Hepatocyte (in vitro differentiated cells): Measurements from ENCODE around the gene ASB2. TPM values are rescaled to one million over a fixed set of nuclear protein-coding genes. Genes with fewer than 3 reads are reported as not detected.

Experiments used
- DNase-seq: peaks from one replicate; pipeline ENCODE4 v3.0.0-alpha.2; 2016; ENCODE audit warnings: low spot score
- H2AFZ ChIP-seq: fragments of 200-600 bp; sonication (generic); 2 replicates; pipeline ENCODE4 v1.6.0; 2016; ENCODE audit warnings: antibody characterized with exemption, mild to moderate bottlenecking
- H3K27ac ChIP-seq: fragments of 200-600 bp; sonication (generic); 2 replicates; pipeline ENCODE4 v1.5.1; 2016; ENCODE audit warnings: mild to moderate bottlenecking
- H3K27me3 ChIP-seq: fragments of 200-600 bp; sonication (generic); 2 replicates; pipeline ENCODE4 v1.6.1; 2016
- H3K36me3 ChIP-seq: fragments of 200-600 bp; sonication (generic); replicated peaks from 2 replicates; pipeline ENCODE4 v1.5.1; 2016; ENCODE audit warnings: low read depth; ENCODE audit not compliant: insufficient read depth
- H3K4me1 ChIP-seq: fragments of 200-600 bp; sonication (generic); 2 replicates; pipeline ENCODE4 v1.5.1; 2016; ENCODE audit warnings: mild to moderate bottlenecking, moderate library complexity; ENCODE audit not compliant: insufficient read depth
- H3K4me2 ChIP-seq: fragments of 200-600 bp; sonication (generic); 2 replicates; pipeline ENCODE4 v1.6.0; 2016
- H3K4me3 ChIP-seq: fragments of 200-600 bp; sonication (generic); 2 replicates; pipeline ENCODE4 v1.5.1; 2016; ENCODE audit warnings: mild to moderate bottlenecking
- H3K79me2 ChIP-seq: fragments of 200-600 bp; sonication (generic); 2 replicates; pipeline ENCODE4 v1.6.0; 2017; ENCODE audit warnings: mild to moderate bottlenecking
- H3K9me2 ChIP-seq: fragments of 200-600 bp; sonication (generic); replicated peaks from 2 replicates; pipeline ENCODE4 v1.6.0; 2017; ENCODE audit warnings: mild to moderate bottlenecking; ENCODE audit not compliant: insufficient read depth
- H3K9me3 ChIP-seq: fragments of 200-600 bp; sonication (generic); 2 replicates; pipeline ENCODE4 v1.5.1; 2016; ENCODE audit warnings: low read depth, mild to moderate bottlenecking
- H4K20me1 ChIP-seq: fragments of 200-600 bp; sonication (generic); 2 replicates; pipeline ENCODE4 v1.6.0; 2016; ENCODE audit warnings: mild to moderate bottlenecking; ENCODE audit not compliant: insufficient read depth, poor library complexity, severe bottlenecking
- EZH2 ChIP-seq: fragments of 200-600 bp; sonication (generic); IDR thresholded peaks from 2 replicates; pipeline ENCODE4 v1.6.1; 2016; ENCODE audit warnings: antibody characterized with exemption, mild to moderate bottlenecking, borderline replicate concordance
- EZH2phosphoT487 ChIP-seq: fragments of 200-600 bp; sonication (generic); IDR thresholded peaks from one replicate; pipeline ENCODE4 v1.6.1; 2018; ENCODE audit warnings: antibody characterized with exemption, mild to moderate bottlenecking, low read depth, moderate library complexity; ENCODE audit not compliant: unreplicated experiment, severe bottlenecking
- WGBS: methylation state at CpG from one replicate; pipeline ENCODE4 v1.1.6; 2016; ENCODE audit warnings: low lambda C conversion rate; ENCODE audit errors: missing lambda C conversion rate; 5-methylcytosine and 5-hydroxymethylcytosine counted together
- polyA plus RNA-seq: library from polyadenylated mRNA; unstranded; fragments of >200 nt; fragmentation: Nextera tagmentation; extraction: Ambion mirVana; gene quantifications from 2 replicates; pipeline ENCODE4 v1.2.1, GENCODE V29; 2016
- total RNA-seq: library from RNA; depleted of rRNA; stranded (reverse); fragments of >200 nt; gene quantifications from 2 replicates; pipeline ENCODE4 v1.2.3, GENCODE V29; 2014
- TF ChIP-seq, protein P1 (sequence below): fragments of 200-600 bp; sonication (generic); IDR thresholded peaks from 2 replicates; pipeline ENCODE4 v1.5.1; 2016; ENCODE audit warnings: antibody characterized with exemption, mild to moderate bottlenecking; ENCODE audit not compliant: poor library complexity

ASB2 gene
- total and polyA plus RNA-seq, 2 experiments from 2014 or later: 0.27 to 0.53 TPM

DNA sequence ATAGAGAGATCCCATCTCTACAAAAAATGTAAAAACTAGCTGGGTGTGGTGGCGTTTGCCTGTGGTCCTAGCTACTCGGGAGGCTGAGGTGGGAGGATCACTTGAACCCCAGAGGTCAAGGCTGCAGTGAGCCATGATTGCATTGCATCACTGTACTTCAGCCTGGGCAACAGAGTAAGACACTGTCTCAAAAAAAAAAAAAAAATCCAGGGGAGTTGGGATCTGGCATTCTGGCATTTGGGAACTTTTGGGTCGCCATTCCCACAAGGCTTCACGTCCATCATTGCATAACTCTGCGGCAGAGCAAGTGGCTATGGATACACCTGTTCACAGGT lies 83.9 kb downstream of the ASB2 start:
- Histone ChIP-seq H3K27ac (no peak overlapping the region), H3K27me3 (no peaks in the 10 kb centered on the region), H3K36me3 (no peaks in the 10 kb centered on the region), H3K4me1 (peaks cover 9% of the 10 kb centered on the region), H3K79me2 (no peaks in the 10 kb centered on the region), H3K4me2 (no peak overlapping the region), H3K9me2 (no peaks in the 10 kb centered on the region), H2AFZ (no peak overlapping the region), H3K9me3 (no peaks in the 10 kb centered on the region), H4K20me1 (no peaks in the 10 kb centered on the region), H3K4me3 (no peak overlapping the region)
- DNase-seq: no peak
- WGBS: 77% methylated on average over 5 of the region's 5 CpGs
- no peak for TF ChIP-seq EZH2
- TF ChIP-seq EZH2phosphoT487: no peak
- TF ChIP-seq, protein P1, sequence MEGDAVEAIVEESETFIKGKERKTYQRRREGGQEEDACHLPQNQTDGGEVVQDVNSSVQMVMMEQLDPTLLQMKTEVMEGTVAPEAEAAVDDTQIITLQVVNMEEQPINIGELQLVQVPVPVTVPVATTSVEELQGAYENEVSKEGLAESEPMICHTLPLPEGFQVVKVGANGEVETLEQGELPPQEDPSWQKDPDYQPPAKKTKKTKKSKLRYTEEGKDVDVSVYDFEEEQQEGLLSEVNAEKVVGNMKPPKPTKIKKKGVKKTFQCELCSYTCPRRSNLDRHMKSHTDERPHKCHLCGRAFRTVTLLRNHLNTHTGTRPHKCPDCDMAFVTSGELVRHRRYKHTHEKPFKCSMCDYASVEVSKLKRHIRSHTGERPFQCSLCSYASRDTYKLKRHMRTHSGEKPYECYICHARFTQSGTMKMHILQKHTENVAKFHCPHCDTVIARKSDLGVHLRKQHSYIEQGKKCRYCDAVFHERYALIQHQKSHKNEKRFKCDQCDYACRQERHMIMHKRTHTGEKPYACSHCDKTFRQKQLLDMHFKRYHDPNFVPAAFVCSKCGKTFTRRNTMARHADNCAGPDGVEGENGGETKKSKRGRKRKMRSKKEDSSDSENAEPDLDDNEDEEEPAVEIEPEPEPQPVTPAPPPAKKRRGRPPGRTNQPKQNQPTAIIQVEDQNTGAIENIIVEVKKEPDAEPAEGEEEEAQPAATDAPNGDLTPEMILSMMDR: no peak

DNA sequence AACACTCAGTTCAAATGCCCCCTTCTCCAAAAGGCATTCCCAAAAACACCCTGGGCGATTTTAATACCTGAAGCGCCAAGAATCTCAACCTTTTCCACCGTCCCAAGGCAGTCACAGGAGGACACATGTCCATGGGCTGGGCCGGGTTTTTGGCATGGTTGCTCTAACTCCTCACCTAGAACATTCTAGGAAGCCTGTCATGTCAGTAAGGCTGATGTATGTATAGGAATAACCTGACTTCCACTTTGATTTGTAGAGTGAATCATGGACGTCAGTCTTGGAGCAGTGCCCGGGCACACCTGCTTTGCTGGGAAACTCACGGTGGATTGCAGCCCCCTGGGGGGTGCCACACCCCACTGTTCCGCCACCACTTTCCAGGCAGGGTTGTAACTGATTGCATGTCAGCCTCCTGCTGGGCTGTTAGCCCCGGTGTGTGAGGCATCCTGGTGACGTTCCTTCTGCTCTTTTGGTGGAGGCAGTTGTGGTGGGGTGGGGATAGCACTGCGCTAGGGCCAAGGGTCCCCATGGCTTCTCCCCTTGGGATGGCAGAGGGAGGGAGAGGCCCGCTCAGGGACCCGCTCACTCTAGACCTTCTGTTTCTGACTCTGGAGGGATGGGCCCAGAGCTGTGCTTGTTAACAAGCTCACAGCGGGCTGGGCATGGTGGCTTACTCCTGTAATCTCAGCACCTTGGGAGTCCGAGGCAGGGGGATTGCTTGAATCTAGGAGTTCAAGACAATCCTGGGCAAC lies 84.4 kb downstream of the ASB2 start:
- Histone ChIP-seq H3K79me2 (no peaks in the 10 kb centered on the region), H3K9me3 (no peaks in the 10 kb centered on the region), H2AFZ (no peak overlapping the region), H3K4me1 (peaks cover 9% of the 10 kb centered on the region), H3K9me2 (no peaks in the 10 kb centered on the region), H3K4me2 (no peak overlapping the region), H4K20me1 (no peaks in the 10 kb centered on the region), H3K27ac (no peak overlapping the region), H3K36me3 (no peaks in the 10 kb centered on the region), H3K27me3 (no peaks in the 10 kb centered on the region), H3K4me3 (no peak overlapping the region)
- TF ChIP-seq, protein P1: no peak
- TF ChIP-seq EZH2 (no peak), EZH2phosphoT487 (no peak)
- DNase-seq: no peak
- WGBS: 84% methylated on average over 15 of the region's 15 CpGs

DNA sequence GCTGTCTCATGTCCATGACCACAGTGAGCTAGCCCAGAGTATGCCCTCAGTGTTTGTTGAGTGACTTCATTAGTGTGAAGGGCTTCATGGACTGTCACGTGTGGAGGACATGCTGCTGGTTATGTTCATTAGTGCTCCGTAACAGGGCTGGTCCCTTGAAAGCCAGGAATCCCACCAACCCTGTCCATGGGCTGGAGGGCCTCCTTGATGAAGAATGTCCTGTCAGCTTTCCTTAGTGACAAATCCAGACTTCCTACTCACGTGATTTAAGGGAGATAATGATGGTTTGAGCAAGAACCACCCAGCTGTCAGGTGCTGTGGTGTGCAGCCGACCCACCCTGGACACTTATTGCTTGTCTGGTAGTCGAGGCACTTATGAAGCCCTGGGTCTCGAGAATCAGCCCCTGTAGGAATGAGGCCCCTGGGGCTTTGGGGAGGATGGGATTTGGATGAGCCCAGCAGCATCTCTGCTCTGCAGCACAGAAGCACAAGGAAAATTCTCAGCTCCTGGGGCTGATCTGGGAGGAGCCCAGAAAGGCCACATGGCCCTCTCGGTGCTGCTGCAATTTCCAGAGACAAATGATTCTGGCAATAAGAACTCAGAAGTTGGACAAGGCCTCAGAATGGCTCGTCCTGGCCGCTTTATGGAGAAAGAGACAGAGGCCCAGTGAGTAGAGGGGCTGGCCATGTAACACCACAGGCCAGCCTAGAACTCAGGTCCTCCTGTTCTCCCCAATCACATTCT lies 86.5 kb downstream of the ASB2 start:
- no peaks in the 10 kb centered on the region for H3K79me2 ChIP-seq
- no peaks in the 10 kb centered on the region for H4K20me1 ChIP-seq
- H3K9me2 ChIP-seq: no peaks in the 10 kb centered on the region
- DNase-seq: no peak
- H3K4me3 ChIP-seq: no peak overlapping the region
- H2AFZ ChIP-seq: no peak overlapping the region
- H3K4me2 ChIP-seq: no peak overlapping the region
- no peaks in the 10 kb centered on the region for H3K36me3 ChIP-seq
- H3K27me3 ChIP-seq: no peaks in the 10 kb centered on the region
- H3K4me1 ChIP-seq: peaks cover 9% of the 10 kb centered on the region
- no peak overlapping the region for H3K27ac ChIP-seq
- whole genome bisulfite sequencing: 75% methylated on average over 9 of the region's 9 CpGs
- no peaks in the 10 kb centered on the region for H3K9me3 ChIP-seq
- TF ChIP-seq EZH2phosphoT487 (no peak), EZH2 (no peak)

DNA sequence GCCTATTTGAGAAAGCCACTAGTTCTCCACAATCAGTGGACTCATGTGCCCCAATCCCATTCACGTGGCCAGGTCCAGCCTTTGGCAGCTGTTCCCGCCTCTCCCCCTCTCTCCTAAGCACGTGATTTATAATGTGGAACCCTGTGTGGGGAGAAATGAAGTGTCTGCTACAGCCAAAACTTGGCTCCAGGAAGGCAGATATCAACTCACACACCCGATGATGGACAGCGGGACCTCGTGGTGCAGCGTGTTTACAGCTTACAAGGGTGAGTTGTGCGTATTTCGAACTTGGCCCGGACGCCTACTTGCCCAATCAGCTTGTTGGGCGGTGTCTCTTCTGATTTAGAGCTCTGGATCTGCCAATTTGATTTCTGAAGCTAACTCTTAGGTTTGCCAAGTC lies 87.4 kb downstream of the ASB2 start:
- peaks cover 9% of the 10 kb centered on the region for H3K4me1 ChIP-seq
- H3K4me3 ChIP-seq: no peak overlapping the region
- H3K27me3 ChIP-seq: no peaks in the 10 kb centered on the region
- no peak for DNase-seq
- H3K4me2 ChIP-seq: no peak overlapping the region
- no peaks in the 10 kb centered on the region for H3K79me2 ChIP-seq
- H2AFZ ChIP-seq: no peak overlapping the region
- TF ChIP-seq EZH2 (no peak), EZH2phosphoT487 (no peak)
- TF ChIP-seq, protein P1: no peak
- no peaks in the 10 kb centered on the region for H4K20me1 ChIP-seq
- 81% methylated on average over 12 of the region's 12 CpGs for WGBS
- no peak overlapping the region for H3K27ac ChIP-seq
- no peaks in the 10 kb centered on the region for H3K36me3 ChIP-seq
- no peaks in the 10 kb centered on the region for H3K9me3 ChIP-seq
- H3K9me2 ChIP-seq: no peaks in the 10 kb centered on the region
